Neural crest cell (in vitro differentiated cells): ENCODE data around the gene ORAI3. TPM values are rescaled to one million over a fixed set of nuclear protein-coding genes. Genes with fewer than 3 reads are reported as not detected.
"Not testable (repeated sequence)": the region's sequence is repeated elsewhere in the genome, so short reads cannot be mapped to it uniquely, and the experiment has no call there.

Experiments used
- DNase-seq: peaks from one replicate; pipeline ENCODE4 v3.0.0; 2021; ENCODE audit warnings: low read depth, mixed read lengths, low spot score
- H3K27ac Mint-ChIP-seq: one replicate; pipeline ENCODE4 v1.8.0; 2021; ENCODE audit warnings: mild to moderate bottlenecking, mixed read lengths; ENCODE audit not compliant: unreplicated experiment
- H3K27me3 Mint-ChIP-seq: 2 replicates; pipeline ENCODE4 v1.8.0; 2021; ENCODE audit warnings: low read depth, mild to moderate bottlenecking, mixed read lengths
- H3K36me3 Mint-ChIP-seq: 2 replicates; pipeline ENCODE4 v1.8.0; 2021; ENCODE audit warnings: low read depth, mild to moderate bottlenecking, mixed read lengths
- H3K4me1 Mint-ChIP-seq: 2 replicates; pipeline ENCODE4 v1.8.0; 2021; ENCODE audit warnings: mixed read lengths
- H3K4me3 Mint-ChIP-seq: one replicate; pipeline ENCODE4 v1.8.0; 2021; ENCODE audit warnings: mild to moderate bottlenecking, mixed read lengths
- H3K9me3 Mint-ChIP-seq: 2 replicates; pipeline ENCODE4 v1.8.0; 2021; ENCODE audit warnings: mixed read lengths
- total RNA-seq: library from RNA; stranded (reverse); gene quantifications from 2 replicates; pipeline ENCODE4 v1.2.1, GENCODE V29; 2021
- TF ChIP-seq, protein P1 (sequence below): fragments of 200-600 bp; sonication (generic); conservative IDR thresholded peaks from 2 replicates; pipeline ENCODE4 v1.5.0; 2021; ENCODE audit warnings: antibody characterized with exemption, mild to moderate bottlenecking

The ORAI3 gene
- total RNA-seq, 1 donor from 2014 or later = 7.7 TPM

DNA sequence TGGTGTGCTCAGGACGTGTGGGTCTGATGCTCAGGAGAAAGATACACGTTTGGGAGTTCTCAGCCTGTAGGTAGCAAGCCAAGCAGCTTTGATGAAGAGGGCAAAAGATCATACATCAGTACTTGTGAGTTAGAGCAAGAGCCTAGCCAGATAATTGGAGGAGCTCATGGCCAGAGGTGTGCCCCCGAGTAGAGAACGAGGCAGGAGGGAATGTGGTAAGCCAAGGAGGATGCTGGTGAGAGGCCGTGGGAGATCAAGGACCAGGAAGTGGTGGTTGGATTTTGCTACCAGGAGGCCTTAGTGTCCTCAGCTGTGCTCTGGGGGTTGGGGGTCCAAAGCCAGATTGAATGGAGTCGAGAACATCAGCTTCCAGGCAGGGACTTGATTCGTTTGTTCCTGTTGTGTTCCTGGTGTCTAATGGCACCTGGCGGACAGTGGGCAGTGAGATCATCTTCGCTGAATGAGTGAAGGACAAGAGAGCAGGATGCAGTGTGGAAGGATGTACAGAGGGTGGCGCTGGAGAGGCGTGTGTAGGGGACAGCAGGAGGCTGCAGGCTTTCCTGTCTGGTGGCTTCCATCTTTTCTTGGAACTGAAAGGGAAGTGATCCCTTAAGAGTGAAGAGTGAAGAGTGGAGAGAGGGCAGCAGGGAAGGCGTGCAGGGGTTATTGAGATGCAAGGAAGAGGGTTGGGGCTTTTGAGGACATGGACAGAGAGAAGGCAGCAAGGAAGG, 13.9 kb upstream of the ORAI3 start:
- H3K27me3 Mint-ChIP-seq = no peaks in the 10 kb centered on the region
- no peaks in the 10 kb centered on the region for H3K9me3 Mint-ChIP-seq
- TF ChIP-seq, protein P1, sequence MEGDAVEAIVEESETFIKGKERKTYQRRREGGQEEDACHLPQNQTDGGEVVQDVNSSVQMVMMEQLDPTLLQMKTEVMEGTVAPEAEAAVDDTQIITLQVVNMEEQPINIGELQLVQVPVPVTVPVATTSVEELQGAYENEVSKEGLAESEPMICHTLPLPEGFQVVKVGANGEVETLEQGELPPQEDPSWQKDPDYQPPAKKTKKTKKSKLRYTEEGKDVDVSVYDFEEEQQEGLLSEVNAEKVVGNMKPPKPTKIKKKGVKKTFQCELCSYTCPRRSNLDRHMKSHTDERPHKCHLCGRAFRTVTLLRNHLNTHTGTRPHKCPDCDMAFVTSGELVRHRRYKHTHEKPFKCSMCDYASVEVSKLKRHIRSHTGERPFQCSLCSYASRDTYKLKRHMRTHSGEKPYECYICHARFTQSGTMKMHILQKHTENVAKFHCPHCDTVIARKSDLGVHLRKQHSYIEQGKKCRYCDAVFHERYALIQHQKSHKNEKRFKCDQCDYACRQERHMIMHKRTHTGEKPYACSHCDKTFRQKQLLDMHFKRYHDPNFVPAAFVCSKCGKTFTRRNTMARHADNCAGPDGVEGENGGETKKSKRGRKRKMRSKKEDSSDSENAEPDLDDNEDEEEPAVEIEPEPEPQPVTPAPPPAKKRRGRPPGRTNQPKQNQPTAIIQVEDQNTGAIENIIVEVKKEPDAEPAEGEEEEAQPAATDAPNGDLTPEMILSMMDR = peak; percentile 54
- peaks cover 5% of the 10 kb centered on the region for H3K4me1 Mint-ChIP-seq
- H3K4me3 Mint-ChIP-seq = peak overlapping the region; percentile 0
- peak; percentile 45 for DNase-seq
- H3K27ac Mint-ChIP-seq = peak overlapping the region; percentile 37
- peaks cover 10% of the 10 kb centered on the region for H3K36me3 Mint-ChIP-seq

DNA sequence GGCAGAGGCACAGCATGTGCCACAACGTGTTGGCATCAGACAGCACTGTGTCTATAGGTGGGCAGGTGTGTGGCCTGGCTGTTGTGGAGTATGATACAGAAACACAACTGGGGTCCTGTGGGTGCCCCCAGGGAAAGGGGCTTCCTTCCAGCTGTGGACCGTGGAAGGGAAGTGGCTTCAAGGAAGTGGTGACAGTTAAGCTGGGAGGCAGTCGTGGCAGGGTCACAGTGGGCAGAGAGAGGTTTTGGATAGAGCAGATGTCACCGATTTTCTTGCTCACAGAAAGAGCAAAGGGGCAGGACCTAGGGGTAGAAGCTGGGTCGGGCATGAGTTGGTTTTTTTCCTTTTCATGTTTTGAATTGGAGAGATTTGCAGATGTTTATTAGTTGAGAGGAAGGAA, 11.2 kb upstream of the ORAI3 start:
- no peaks in the 10 kb centered on the region for H3K9me3 Mint-ChIP-seq
- H3K27me3 Mint-ChIP-seq = no peaks in the 10 kb centered on the region
- H3K4me1 Mint-ChIP-seq = peaks cover 14% of the 10 kb centered on the region
- no peak for DNase-seq
- TF ChIP-seq, protein P1 = no peak
- no peak overlapping the region for H3K27ac Mint-ChIP-seq
- H3K36me3 Mint-ChIP-seq = peaks cover 10% of the 10 kb centered on the region
- H3K4me3 Mint-ChIP-seq = peak overlapping the region; percentile 21

DNA sequence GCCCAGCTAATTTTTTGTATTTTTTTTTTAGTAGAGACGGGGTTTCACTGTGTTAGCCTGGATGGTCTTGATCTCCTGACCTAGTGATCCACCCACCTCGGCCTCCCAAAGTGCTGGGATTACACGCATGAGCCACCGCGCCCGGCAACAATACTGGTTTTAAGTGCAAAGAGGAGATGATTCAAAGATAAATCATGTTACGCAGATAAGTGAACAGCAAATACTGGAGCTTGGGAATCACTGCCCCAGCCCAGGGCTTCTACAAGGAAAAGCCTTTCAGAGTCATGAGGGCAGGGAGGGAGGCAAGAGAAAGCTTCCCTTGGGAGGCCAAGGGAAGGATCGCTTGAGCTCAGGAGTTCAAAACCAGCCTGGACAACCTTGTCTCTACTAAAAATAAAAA, 9.3 kb upstream of the ORAI3 start:
- H3K4me1 Mint-ChIP-seq = peaks cover 16% of the 10 kb centered on the region
- DNase-seq, H3K27ac Mint-ChIP-seq, H3K9me3 Mint-ChIP-seq, H3K4me3 Mint-ChIP-seq, H3K27me3 Mint-ChIP-seq: not testable (repeated sequence)
- peaks cover 18% of the 10 kb centered on the region for H3K36me3 Mint-ChIP-seq

DNA sequence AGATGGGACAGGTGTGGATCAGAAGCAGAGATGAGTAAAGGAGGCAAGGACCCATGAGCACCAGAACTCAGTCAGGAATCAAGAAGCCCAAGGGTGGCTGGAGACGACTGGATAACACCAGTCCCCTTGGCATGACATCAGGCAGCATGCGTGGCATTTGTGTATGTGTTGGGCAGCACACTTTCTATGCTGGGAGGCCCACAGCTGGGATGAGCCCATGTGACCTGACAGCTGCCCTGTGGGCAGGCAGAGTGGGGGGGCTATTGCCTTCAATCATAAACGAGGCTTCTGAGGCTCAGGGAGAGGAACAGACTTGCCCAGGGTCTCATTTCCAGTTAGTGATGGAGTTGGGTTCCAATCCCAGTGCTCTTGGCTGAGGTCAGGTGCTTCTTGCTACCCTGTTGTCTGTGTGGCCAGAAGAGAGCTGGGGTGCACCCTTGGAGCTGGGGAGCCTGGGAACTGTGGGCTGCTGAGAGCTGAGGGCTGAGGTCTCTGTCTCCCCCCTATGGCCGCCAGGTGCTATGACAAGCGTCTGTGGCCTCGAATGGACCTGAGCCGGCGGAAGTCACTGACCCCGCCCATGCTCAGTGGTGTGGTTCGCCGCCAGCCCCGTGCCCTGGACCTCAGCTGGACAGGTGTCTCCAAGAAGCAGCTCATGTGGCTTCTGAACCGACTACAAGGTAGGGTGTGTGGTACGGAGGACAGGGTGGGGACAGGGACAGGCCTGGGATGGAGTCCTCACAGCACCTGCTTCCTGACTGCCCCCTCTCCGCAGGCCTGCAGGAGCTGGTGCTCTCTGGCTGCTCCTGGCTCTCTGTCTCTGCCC, 7.1 kb upstream of the ORAI3 start:
- H3K4me3 Mint-ChIP-seq = peak overlapping the region; percentile 27
- peaks cover 19% of the 10 kb centered on the region for H3K36me3 Mint-ChIP-seq
- peak; percentile 67 for DNase-seq
- no peak overlapping the region for H3K27ac Mint-ChIP-seq
- H3K4me1 Mint-ChIP-seq = peaks cover 15% of the 10 kb centered on the region
- no peaks in the 10 kb centered on the region for H3K27me3 Mint-ChIP-seq
- no peaks in the 10 kb centered on the region for H3K9me3 Mint-ChIP-seq
- TF ChIP-seq, protein P1 = peak; percentile 86

DNA sequence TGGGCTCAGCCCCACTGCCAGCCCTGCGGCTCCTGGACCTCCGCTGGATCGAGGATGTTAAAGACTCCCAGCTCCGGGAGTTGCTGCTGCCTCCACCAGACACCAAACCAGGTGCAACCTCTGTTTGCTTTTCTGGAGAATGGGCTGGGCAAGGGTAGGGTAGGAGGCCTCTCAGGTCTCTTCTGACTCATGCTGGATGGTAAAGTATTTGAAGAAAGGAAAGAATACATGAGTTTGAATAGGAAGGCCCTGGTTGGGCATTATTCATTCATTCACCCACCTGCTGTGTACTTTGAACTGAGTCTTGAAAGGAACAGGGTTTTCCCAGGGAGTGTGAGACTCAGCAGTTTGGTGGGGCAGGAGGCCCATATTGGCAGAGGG, 6.5 kb upstream of the ORAI3 start:
- no peak overlapping the region for H3K4me3 Mint-ChIP-seq
- H3K9me3 Mint-ChIP-seq = no peaks in the 10 kb centered on the region
- peaks cover 15% of the 10 kb centered on the region for H3K4me1 Mint-ChIP-seq
- H3K27ac Mint-ChIP-seq = no peak overlapping the region
- TF ChIP-seq, protein P1 = no peak
- DNase-seq = no peak
- H3K27me3 Mint-ChIP-seq = no peaks in the 10 kb centered on the region
- H3K36me3 Mint-ChIP-seq = peaks cover 16% of the 10 kb centered on the region

DNA sequence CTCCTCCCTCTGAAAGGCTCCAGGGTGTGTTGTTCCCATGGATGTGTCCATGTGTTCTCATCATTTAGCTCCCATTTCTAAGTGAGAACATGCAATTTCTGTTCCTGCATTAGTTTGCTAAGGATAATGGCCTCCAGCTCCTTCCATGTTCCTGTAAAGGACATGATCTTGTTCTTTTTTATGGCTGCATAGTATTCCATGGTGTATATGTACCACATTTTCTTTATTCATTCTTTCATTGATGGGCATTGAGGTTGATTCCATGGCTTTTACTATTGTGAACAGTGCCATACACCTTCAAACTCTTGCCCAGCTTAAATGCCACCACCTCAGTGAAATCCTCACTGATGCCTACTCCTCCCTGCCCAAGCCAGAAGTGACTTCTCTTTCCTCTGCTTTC, 4.5 kb upstream of the ORAI3 start:
- H3K4me3 Mint-ChIP-seq = no peak overlapping the region
- no peaks in the 10 kb centered on the region for H3K9me3 Mint-ChIP-seq
- peaks cover 13% of the 10 kb centered on the region for H3K36me3 Mint-ChIP-seq
- H3K4me1 Mint-ChIP-seq = peaks cover 20% of the 10 kb centered on the region
- TF ChIP-seq, protein P1 = no peak
- no peak overlapping the region for H3K27ac Mint-ChIP-seq
- no peak for DNase-seq
- H3K27me3 Mint-ChIP-seq = no peaks in the 10 kb centered on the region
